Measurements from ENCODE around the gene SYCP2.

The SYCP2 gene

DNA sequence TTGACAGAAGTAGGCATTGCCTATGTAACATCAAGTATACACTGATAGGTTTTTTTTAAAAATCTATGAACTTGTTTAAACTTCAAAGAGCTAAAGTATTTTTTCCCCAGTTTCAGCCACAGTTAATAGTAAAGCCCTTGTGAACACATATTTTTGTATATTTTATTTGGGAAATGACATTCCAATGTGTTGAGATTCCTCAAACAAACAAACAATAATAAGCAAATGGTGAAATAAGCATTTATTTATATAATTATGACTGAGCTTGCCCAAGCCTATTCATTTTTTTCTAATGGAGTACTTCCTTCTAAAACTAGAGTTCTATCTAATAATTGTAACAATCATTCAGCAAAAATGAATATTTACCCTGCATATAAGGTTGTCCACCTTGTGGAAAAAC, 12.5 kb downstream of the SYCP2 start:
- TF ChIP-seq, protein P1, sequence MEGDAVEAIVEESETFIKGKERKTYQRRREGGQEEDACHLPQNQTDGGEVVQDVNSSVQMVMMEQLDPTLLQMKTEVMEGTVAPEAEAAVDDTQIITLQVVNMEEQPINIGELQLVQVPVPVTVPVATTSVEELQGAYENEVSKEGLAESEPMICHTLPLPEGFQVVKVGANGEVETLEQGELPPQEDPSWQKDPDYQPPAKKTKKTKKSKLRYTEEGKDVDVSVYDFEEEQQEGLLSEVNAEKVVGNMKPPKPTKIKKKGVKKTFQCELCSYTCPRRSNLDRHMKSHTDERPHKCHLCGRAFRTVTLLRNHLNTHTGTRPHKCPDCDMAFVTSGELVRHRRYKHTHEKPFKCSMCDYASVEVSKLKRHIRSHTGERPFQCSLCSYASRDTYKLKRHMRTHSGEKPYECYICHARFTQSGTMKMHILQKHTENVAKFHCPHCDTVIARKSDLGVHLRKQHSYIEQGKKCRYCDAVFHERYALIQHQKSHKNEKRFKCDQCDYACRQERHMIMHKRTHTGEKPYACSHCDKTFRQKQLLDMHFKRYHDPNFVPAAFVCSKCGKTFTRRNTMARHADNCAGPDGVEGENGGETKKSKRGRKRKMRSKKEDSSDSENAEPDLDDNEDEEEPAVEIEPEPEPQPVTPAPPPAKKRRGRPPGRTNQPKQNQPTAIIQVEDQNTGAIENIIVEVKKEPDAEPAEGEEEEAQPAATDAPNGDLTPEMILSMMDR (IDR thresholded peaks at IDR 0.05): no peak
- H3K27ac ChIP-seq: no peak overlapping the region
- H3K4me3 ChIP-seq: no peak overlapping the region
- no peak for DNase-seq (ENCODE audit: low spot score)

DNA sequence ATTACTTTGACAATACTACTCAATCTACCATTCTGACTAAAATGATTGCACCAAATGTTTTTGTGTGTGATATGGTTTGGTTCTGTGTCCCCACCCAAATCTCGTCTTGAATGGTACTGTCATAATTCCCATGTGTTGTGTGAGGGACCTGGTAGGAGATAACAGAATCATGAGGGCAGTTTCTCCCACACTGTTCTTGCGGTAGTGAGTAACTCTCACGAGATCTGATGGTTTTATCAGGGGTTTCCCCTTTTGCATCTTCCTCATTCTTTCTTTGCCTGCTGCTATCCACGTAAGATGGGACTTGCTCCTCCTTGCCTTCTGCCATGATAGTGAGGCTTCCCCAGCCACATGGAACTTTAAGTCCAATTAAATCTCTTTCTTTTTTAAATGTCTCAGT, 20.8 kb downstream of the SYCP2 start:
- TF ChIP-seq, protein P1 (IDR thresholded peaks at IDR 0.05): no peak
- Histone ChIP-seq H3K27ac (no peak overlapping the region), H3K4me3 (no peak overlapping the region)
- no peak for DNase-seq (ENCODE audit: low spot score)

DNA sequence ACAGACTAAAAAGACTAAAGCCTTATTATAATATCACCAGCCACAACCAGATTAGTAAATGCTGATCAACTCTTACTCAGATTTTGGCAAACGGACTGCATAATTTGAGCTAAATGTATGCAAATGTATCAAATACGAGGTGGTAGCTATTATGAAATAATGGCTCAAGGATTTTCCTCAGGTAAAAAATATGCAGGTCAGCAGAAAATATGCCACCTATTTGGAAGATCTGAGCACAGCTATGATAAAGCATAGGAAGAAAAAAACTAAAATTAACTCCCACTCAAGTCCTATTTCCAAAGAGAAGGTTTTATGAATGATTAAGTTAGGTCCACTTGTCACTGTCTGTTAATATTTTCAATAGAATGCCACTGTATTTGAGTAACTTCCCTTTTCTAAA, 22.4 kb downstream of the SYCP2 start:
- TF ChIP-seq, protein P1 (IDR thresholded peaks at IDR 0.05): no peak
- no peak overlapping the region for H3K4me3 ChIP-seq
- no peak overlapping the region for H3K27ac ChIP-seq
- DNase-seq (ENCODE audit: low spot score): no peak

DNA sequence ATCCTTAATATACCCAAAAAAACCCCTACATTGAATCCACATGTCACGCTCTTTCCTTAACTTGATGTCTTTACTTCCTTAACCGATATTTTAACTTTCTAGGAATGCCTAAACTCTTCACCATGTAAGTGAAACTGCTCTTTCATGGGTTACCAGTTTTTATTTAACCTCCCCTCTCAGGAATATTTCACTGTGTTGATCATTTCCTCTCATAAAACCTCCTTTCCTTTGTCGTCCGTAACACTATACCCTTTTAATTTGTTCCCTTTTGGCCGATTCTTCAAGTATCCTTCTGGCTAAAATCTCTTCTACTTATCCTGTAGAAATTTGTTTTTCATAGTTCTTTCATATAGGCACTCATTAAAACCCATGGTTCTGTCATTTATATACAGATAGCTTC, 24.6 kb downstream of the SYCP2 start:
- no peak for DNase-seq (ENCODE audit: low spot score)
- no peak overlapping the region for H3K27ac ChIP-seq
- H3K4me3 ChIP-seq: no peak overlapping the region
- TF ChIP-seq, protein P1 (IDR thresholded peaks at IDR 0.05): no peak

DNA sequence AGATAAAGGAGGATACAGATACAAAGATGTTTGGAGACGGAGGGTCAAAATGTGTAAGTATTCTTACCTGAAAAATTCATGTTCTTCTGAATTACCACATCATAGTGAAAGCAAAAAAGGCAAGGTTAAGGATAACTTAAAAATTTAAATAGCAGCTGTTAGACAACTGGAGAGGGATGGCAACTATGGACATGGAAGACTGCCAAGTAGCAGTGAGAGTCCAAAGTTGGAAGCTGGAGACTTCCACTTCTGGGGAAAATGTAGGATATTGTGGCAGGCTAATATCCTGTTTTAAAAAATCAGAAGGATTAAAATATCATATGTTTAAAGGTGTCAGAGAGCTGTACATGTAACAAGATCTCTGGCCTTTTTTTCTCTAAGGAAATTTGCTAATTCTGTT, 29.8 kb downstream of the SYCP2 start:
- no peak overlapping the region for H3K4me3 ChIP-seq
- TF ChIP-seq, protein P1 (IDR thresholded peaks at IDR 0.05): no peak
- no peak for DNase-seq (ENCODE audit: low spot score)
- H3K27ac ChIP-seq: no peak overlapping the region

DNA sequence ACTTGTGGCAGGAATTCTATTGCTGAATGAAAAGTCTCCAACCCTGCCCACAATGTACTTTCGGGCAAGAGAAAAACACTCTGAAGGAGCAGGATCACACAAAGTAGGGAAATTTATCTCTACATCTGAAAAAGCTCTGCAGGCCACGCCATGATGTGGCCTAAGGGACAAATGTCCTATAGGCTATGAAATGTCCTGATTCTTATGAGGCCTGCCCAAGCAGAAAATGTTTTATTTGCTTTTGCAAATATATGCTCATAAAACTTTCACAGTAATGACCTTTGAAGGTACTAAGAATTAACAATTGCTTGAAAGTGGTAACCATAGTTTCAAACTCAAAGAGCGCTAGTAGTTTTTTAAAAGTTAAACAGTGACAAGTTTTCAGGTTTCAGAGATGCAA, 31.0 kb downstream of the SYCP2 start:
- TF ChIP-seq, protein P1 (IDR thresholded peaks at IDR 0.05): no peak
- no peak for DNase-seq (ENCODE audit: low spot score)
- no peak overlapping the region for H3K4me3 ChIP-seq
- no peak overlapping the region for H3K27ac ChIP-seq

DNA sequence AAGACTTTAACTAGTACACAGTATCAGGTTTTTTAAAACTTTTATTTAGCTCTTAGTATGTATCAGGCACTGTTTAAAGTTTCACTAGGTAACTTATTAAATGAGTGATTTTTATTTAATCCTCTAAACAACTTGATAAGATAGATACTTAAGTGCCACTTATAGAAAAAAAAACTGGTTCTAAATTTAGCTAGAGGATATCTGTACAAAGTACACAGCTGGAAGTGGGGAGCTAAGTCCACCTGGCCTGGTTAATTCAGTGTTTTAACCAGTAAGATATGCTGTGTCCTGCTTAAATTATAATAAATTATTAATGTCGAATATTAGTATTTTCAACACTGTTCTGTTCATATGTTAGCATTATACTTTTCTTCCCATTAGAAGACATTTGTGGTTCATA, 37.5 kb downstream of the SYCP2 start:
- Histone ChIP-seq H3K27ac (no peak overlapping the region), H3K4me3 (no peak overlapping the region)
- TF ChIP-seq, protein P1 (IDR thresholded peaks at IDR 0.05): no peak
- no peak for DNase-seq (ENCODE audit: low spot score)

Data from coronary artery (tissue), 2 donors.